ENCODE data around the gene SMURF1.

SMURF1 gene

GRCh38 chr7:99002827-99003212 lies 141.1 kb downstream of the SMURF1 start:
- no peak overlapping the region for H3K4me3 ChIP-seq (ENCODE audit: low read length)
- no peak for TF ChIP-seq CTCF (IDR thresholded peaks at IDR 0.05; ENCODE audit: insufficient read depth, low read depth, low read length, missing control alignments)
- DNase-seq (ENCODE audit: low read depth): no peak

GRCh38 chr7:99002148-99002826 lies 141.6 kb downstream of the SMURF1 start:
- H3K4me3 ChIP-seq (ENCODE audit: low read length): no peak overlapping the region
- TF ChIP-seq CTCF (IDR thresholded peaks at IDR 0.05; ENCODE audit: insufficient read depth, low read depth, low read length, missing control alignments): no peak
- no peak for DNase-seq (ENCODE audit: low read depth)

DNA sequence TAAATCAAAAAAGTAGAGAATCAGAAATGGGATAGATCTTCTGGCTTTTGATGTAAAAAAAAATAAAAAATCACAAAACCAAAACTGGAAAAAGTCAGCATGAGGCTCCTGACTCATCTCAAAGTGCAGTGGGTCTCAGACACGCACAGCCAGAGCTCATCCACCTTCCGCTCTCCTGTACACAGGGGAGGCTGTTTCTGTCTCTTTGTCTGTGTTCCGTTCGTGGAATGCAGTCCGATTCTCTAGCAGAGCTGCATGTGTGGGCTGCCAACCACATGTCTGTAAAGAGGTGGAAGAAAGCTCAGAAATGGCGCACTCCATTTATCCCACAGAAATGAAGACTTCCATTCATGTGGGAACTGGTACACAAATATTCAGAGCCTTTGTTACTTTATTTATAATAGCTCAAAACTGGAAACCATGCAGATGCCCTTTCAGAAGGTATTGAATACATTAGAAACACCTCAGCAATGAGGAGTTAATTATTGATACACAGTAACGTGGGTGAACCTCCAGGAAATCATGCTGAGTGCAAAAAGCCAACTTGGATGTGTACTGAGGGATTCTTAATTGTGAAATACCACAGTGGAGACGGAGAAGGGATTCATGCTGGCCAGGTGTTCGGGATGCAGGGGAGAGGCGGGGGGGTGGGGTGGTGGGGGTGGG lies 142.3 kb downstream of the SMURF1 start:
- TF ChIP-seq CTCF (IDR thresholded peaks at IDR 0.05; ENCODE audit: insufficient read depth, low read depth, low read length, missing control alignments): no peak
- DNase-seq (ENCODE audit: low read depth): no peak
- H3K4me3 ChIP-seq (ENCODE audit: low read length): no peak overlapping the region

- no peak for DNase-seq (ENCODE audit: low read depth)
- no peak overlapping the region for H3K4me3 ChIP-seq (ENCODE audit: low read length)
- TF ChIP-seq CTCF (IDR thresholded peaks at IDR 0.05; ENCODE audit: insufficient read depth, low read depth, low read length, missing control alignments): no peak
These were observed 142.9 kb downstream of the SMURF1 start for GRCh38 chr7:99000904-99001465.

- no peak for DNase-seq (ENCODE audit: low read depth)
- H3K4me3 ChIP-seq (ENCODE audit: low read length): no peak overlapping the region
- no peak for TF ChIP-seq CTCF (IDR thresholded peaks at IDR 0.05; ENCODE audit: insufficient read depth, low read depth, low read length, missing control alignments)
These were observed 143.6 kb downstream of the SMURF1 start for GRCh38 chr7:99000196-99000903.

DNA sequence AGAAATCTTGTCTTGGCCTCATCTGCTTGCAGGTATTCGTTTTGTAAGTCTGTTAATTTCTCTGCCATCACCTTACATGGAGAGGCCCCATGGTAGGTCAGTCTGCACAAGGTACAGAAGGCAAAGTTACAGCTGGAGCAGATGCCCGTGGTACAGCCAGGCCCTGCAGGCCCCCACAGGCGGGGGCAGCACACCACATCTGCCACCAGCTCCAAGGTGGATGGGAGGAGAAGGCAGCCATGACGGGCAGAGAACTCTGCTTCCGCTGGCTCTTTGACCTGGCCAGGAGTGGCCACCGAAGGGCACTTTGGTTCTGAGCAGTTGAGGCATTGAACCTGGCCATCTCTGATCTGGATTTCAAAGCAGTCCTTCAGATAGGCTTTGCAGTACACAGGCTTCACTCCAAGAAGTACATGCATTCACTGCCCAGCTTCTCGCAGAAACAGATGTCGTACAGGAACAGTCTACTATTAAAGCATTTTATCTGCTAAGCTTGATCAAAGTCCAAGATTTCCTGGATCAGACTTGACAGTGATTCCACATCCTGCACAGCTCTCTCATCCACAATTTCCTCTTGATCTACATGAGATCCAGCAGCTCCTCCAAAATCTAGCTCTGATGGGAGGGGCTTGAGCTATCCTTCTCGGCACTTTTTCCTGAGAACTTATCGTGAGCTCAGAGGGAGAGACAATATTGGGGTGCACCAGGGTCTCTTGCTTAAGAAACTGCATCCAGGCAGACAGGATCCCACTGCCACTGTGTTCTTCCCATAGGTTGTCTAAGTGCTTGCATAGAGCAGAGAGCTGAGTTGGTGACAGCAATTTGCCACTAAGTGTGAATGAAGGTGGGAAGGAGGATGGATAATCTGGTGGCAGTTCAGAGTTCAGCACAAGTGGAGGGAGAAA lies 144.8 kb downstream of the SMURF1 start:
- TF ChIP-seq CTCF (IDR thresholded peaks at IDR 0.05; ENCODE audit: insufficient read depth, low read depth, low read length, missing control alignments): no peak

More for the DNA sequence above, 144.8 kb downstream of the SMURF1 start:
- no peak overlapping the region for H3K4me3 ChIP-seq (ENCODE audit: low read length)
- no peak for DNase-seq (ENCODE audit: low read depth)

All from epithelial cell of esophagus (primary cell).